GM23338 (cell line): ENCODE measurements around the gene KRTAP4-4.
"Not testable (repeated sequence)": the region's sequence is repeated elsewhere in the genome, so short reads cannot be mapped to it uniquely, and the experiment has no call there.

Experiments used
- CTCF ChIP-seq, 2 experiments: fragments of 200-600 bp in 1 of 2; sonication (generic) in 1 of 2; conservative IDR thresholded peaks; 2 replicates each; pipeline versions ENCODE4 v1.5.1 to v1.6.1; 2016 to 2017; ENCODE audit warnings: antibody characterized with exemption in 2 of 2, low read depth in 2 of 2, mild to moderate bottlenecking in 2 of 2, moderate library complexity in 1 of 2
- EZH2 ChIP-seq: fragments of 200-600 bp; sonication (generic); IDR thresholded peaks from one replicate; pipeline ENCODE4 v1.8.0; 2017; ENCODE audit warnings: antibody characterized with exemption, mild to moderate bottlenecking, low read depth; ENCODE audit not compliant: unreplicated experiment
- EZH2phosphoT487 ChIP-seq: fragments of 200-600 bp; sonication (generic); IDR thresholded peaks from one replicate; pipeline ENCODE4 v1.8.1; 2018; ENCODE audit warnings: antibody characterized with exemption; ENCODE audit not compliant: unreplicated experiment
- NANOG ChIP-seq: IDR thresholded peaks from 2 replicates; pipeline ENCODE4 v1.6.1; 2016; ENCODE audit warnings: antibody characterized with exemption, borderline replicate concordance
- POLR2AphosphoS5 ChIP-seq: IDR thresholded peaks from 2 replicates; pipeline ENCODE4 v1.6.1; 2016; ENCODE audit warnings: antibody characterized with exemption, low read depth
- ZNF331 ChIP-seq: fragments of 250-450 bp; sonication (Bioruptor Pico); IDR thresholded peaks from 2 replicates; pipeline ENCODE4 v1.5.0; 2020; ENCODE audit warnings: low read depth, mild to moderate bottlenecking, moderate library complexity

GRCh38 chr17:41160190-41160589 is 358 bp downstream of the KRTAP4-4 start:
- not testable (repeated sequence) for TF ChIP-seq CTCF (conservative IDR thresholded peaks at IDR 0.05; ENCODE audit: low read depth in 2 of 2); EZH2phosphoT487; POLR2AphosphoS5; NANOG; ZNF331 (CRISPR knock-in tag); EZH2
